HG02571 (cell line): ENCODE measurements around the gene PPP1R9B.

ENCODE experiments used
- ATAC-seq: cut with Tn5 transposase; IDR thresholded peaks from one replicate; pipeline ENCODE4 v1.9.1; 2021; ENCODE audit warnings: mild to moderate bottlenecking, moderate library complexity; ENCODE audit not compliant: unreplicated experiment

Gene PPP1R9B

GRCh38 chr17:50128441-50129352 lies 21.8 kb downstream of the PPP1R9B start:
- ATAC-seq, result no peak

DNA sequence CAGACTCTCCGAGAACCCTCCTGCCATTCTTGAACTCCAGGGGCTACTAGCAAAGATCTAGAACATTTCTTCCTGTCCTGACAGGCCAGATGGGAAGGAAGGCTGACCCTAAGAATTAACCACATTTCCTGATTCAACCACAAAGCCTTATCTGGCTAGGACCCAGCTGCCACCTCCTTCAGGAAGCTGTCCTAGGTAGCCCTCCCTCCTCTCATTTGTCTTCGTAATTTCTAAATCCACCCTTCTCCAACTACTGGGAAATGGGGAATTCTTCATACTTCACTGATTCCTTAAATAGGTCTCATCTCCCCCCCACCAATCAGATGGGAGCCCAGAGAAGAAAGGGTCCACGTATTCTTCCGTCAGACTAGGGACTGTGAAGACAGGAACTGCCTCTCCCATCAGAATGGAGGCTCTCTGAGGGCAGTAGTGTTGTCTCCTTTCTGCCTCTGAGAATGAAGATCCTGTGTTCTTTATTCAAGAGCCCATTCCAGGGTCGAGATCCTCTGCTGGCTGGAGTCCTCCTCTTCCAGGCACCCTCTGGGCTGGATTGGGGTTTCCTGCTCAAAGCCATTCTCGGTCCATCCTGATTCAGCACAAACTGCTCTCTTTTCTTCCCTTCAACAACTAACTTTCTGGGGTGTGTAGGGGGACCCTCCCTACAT lies 22.6 kb downstream of the PPP1R9B start:
- ATAC-seq, result no peak

GRCh38 chr17:50125420-50125997 lies 25.0 kb downstream of the PPP1R9B start:
- no peak for ATAC-seq

GRCh38 chr17:50123649-50124349 lies 26.7 kb downstream of the PPP1R9B start:
- ATAC-seq, result no peak

GRCh38 chr17:50122945-50123344 lies 27.5 kb downstream of the PPP1R9B start:
- no peak for ATAC-seq

DNA sequence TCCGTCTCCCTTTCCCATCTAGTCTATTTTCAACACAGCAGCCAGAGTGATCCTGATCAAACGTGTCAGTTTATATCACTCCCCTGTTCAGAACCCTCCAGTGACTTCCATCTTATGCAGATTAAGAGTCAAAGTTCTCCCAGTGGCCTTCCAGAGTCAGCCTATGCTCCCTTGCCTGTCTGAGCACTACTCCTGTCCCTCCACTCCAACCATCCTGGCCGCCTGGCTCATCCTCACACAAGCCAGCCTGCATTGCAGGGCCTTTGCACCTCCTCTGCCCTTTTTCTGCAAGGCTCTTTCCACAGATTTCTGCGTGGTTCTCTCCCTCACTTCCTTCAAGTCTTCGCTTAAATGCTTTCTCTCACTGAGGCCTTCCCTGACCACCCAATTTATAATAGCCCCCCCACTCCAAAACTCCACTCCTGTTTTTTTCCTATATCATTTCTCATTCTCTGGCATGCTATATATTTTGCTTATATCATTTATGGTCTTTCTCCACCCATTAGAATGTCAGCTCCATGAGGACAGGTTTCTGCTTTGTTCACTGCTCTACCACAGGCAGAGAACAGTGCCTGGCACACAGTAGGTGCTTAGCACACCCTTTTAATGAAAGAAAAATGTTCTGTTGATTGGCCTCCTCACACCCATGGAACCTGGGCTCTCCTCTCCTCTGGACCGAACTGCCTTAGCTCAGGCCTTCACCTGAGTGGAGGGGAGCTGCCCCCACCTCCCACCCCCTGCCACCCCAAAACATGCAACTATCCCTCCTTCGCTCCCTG lies 29.8 kb downstream of the PPP1R9B start:
- no peak for ATAC-seq

- no peak for ATAC-seq
Observed at GRCh38 chr17:50118828-50119218, 31.7 kb downstream of the PPP1R9B start.

- ATAC-seq, result no peak
Observed at GRCh38 chr17:50118076-50118827, 32.2 kb downstream of the PPP1R9B start.

DNA sequence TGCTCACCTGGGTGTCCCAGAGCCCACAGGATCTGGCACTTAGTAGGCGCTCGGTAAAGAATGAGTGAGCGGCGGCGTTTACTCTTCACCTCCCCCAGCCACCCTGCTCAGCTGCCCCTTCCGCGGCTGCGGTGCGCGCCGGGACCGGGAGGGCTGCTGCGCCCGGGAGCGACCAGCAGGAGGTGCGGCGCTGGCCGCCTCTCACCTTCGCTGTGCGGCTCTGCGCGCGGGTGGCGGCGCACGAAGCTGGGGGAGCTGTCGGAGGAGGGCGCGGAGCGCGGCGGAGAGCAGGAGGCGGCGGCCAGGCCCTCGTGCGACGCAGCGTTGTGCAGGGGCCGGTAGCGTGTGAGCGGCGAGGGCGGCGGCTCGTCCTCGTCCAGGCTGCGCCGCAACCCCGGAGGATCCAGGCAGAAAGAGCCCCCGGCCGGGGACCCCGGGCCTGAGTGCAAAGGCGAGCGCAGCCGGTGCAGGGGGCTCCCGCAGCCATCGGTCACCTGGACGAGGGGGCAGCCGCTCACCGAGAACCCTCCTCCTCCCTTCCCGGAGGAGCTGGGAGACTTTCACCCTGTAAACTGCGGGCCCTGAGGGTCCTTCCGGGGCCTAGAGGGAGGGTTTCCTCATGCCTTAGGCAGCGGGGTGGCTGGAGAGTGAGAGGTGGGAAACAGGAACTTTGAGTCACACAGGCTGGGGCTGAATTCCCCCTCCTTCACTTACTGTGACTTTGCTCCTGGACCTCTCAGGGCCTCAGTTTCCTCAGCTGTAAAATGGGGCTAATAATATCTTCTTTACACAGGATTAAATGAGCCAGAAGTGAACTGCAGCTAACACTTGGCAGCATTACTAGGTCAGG lies 33.0 kb downstream of the PPP1R9B start:
- no peak for ATAC-seq

- ATAC-seq, result no peak
Observed at GRCh38 chr17:50115756-50116155, 34.7 kb downstream of the PPP1R9B start.

GRCh38 chr17:50114849-50115357 lies 35.6 kb downstream of the PPP1R9B start:
- no peak for ATAC-seq

- ATAC-seq, result no peak
Observed at GRCh38 chr17:50114401-50114800, 36.1 kb downstream of the PPP1R9B start.

- ATAC-seq, result no peak
Observed at GRCh38 chr17:50113624-50114320, 36.7 kb downstream of the PPP1R9B start.

GRCh38 chr17:50112694-50113093 lies 37.8 kb downstream of the PPP1R9B start:
- ATAC-seq, result no peak

DNA sequence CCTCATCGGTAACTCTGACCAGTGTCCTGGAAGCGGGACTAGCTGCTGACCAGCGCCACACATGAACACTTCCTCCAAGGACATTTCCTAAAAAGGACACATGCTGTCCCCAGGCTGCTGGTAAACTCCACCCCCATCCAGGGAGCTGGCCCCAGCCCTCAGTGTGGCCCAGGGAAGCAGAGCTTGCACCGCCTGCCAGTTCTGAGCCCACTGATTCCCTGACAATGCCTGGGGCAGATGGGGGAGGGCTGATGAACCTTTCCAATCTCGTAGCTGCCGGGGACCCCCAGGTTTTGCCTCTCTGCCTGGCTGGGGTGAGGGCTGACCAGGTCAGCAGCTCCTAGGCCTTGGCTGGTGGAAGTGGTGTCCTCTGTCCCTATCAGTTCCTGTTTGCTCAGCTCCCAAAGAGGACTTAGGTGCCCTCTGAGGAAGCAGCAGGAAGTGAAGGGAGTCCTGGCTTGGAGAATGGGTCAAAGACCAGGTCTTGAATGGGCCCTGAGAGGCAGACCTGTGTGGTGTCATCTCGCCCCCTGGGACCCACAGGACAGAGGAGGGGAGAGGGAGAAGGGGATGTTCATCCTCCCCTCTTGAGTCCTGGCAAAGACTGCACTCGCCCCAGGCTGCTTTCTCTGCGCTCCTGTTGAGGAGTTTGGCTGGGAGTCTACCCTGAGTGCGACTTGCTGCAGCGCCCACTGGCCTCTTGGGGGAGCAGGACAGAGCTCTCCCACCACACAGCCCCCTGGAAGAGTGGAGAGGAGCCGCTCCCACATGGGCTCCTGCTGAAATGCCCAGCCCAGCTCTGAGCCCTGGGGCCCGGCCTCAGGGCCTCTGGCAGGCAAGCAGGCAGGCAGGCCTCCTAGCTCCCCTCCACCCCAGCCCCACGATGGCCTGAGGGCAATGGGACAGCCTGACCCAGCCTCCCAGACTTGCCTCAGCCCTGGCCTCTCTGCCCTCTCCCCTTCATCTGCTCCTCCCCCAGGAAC lies 38.5 kb downstream of the PPP1R9B start:
- no peak for ATAC-seq

DNA sequence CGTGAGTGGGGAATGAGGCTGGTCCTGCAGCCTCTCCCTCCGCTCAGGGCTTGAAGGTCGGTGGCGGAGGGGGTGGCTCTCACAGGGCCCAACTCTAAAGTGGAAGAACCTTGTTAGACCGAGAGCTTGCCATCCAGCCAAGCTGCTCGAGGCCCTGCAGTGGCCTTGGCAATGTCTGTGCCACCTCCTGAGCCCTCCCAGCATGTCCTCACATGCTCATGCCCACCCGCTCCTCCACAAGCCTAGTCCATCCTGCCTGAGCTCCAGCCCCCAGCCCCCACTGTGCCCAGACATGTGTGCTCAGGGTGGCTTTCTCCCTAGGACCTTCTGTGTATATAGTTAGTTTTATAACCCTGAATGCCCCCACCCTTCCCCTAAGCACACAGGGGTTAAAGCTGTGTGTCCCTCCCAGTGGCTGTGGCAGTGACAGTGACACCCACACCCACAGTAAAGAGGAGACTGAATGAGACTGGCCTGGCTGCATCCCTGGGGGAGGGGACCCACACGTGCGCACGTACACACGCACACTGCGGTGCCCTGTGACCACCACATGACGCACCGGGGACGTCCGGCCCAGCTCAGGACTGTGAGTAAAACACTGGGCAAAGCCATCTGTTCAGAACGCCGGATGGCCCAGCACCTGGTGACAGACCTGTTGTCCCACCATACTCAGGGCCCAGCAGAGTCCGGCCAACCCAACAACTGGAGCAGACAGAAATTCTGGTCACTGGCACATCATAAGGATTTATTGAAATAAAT lies 39.7 kb downstream of the PPP1R9B start:
- ATAC-seq, result no peak
